A549 treated with Hydrocortisone at 1 μM for 4 hours (cell line): Measurements from ENCODE around the gene ISL2. TPM values are rescaled to one million over a fixed set of nuclear protein-coding genes. Genes with fewer than 3 reads are reported as not detected.

Experiments used
- total RNA-seq: library from RNA; stranded (reverse); fragments of 200-300 nt; extraction: Qiagen RNA extraction; gene quantifications from 5 replicates; pipeline ENCODE4 v1.2.3, GENCODE V29; 2022

ISL2 gene
- 2.9 to 4.3 TPM (median 3.8 TPM) in 5 replicates for total RNA-seq

GRCh38 chr15:76336254-76337058 lies at the start of gene ISL2:
ISL2 (plus strand) TSS chr15:76336773; CDS start chr15:76336884, 111 bp downstream.

GRCh38 chr15:76311100-76311953 lies 25.2 kb upstream of the ISL2 start, which contains the start of gene ETFA:
ETFA (minus strand) TSS chr15:76311469; CDS start chr15:76311388, 81 bp downstream.

Other genes with a start within 250 kb of the ISL2 start
- gene ETFA, start 25.3 kb upstream of the ISL2 start, total RNA-seq: 227 to 261 TPM (median 260 TPM) in 5 replicates